HepG2 (cell line): ENCODE measurements around the gene MPG. TPM values are rescaled to one million over a fixed set of nuclear protein-coding genes. Genes with fewer than 3 reads are reported as not detected.
A peak's percentile ranks its signal among the peaks of the same experiment; 100 is the strongest.

Source experiments
- ARHGAP35 ChIP-seq: sonication (generic); formaldehyde crosslinking; IDR thresholded peaks from 2 replicates; pipeline ENCODE4 v1.9.0; 2022; ENCODE audit warnings: mild to moderate bottlenecking, inconsistent platforms, moderate library complexity, missing genetic modification reagents, borderline replicate concordance
- ARID5B ChIP-seq: IDR thresholded peaks from 2 replicates; pipeline ENCODE4 v1.4.0; 2020; ENCODE audit warnings: mild to moderate bottlenecking, missing genetic modification reagents
- ATF3 ChIP-seq: sonication (generic); formaldehyde crosslinking; IDR thresholded peaks from 2 replicates; pipeline ENCODE4 v1.4.0; 2020; ENCODE audit warnings: missing genetic modification reagents
- BHLHE40 ChIP-seq: IDR thresholded peaks from 2 replicates; pipeline ENCODE4 v1.6.1; 2011; ENCODE audit warnings: low read length, improper control_type of control experiment
- BORCS8-MEF2B ChIP-seq: sonication (generic); formaldehyde crosslinking; IDR thresholded peaks from 2 replicates; pipeline ENCODE4 v1.8.0; 2022; ENCODE audit warnings: mild to moderate bottlenecking, missing genetic modification reagents
- CSRNP2 ChIP-seq: sonication (generic); formaldehyde crosslinking; conservative IDR thresholded peaks from 2 replicates; pipeline ENCODE4 v1.8.0; 2022; ENCODE audit warnings: low read depth, missing genetic modification reagents
- DNMT1 ChIP-seq: sonication (generic); formaldehyde crosslinking; IDR thresholded peaks from 2 replicates; pipeline ENCODE4 v1.5.1; 2020; ENCODE audit warnings: mild to moderate bottlenecking, missing genetic modification reagents
- HOXA7 ChIP-seq: sonication (generic); formaldehyde crosslinking; IDR thresholded peaks from 2 replicates; pipeline ENCODE4 v1.8.1; 2022; ENCODE audit warnings: mild to moderate bottlenecking, missing genetic modification reagents, moderate library complexity
- MATR3 ChIP-seq: sonication (generic); formaldehyde crosslinking; IDR thresholded peaks from 2 replicates; pipeline ENCODE4 v1.4.0; 2020; ENCODE audit warnings: missing genetic modification reagents
- MAX ChIP-seq: IDR thresholded peaks from 2 replicates; pipeline ENCODE4 v1.6.1; 2012; ENCODE audit warnings: inconsistent platforms
- MEF2D ChIP-seq: sonication (generic); formaldehyde crosslinking; IDR thresholded peaks from 2 replicates; pipeline ENCODE4 v1.5.1; 2020; ENCODE audit warnings: mild to moderate bottlenecking, missing genetic modification reagents
- MXD4 ChIP-seq: IDR thresholded peaks from 2 replicates; pipeline ENCODE4 v1.6.1; 2016; ENCODE audit warnings: mild to moderate bottlenecking, missing biosample characterization, missing genetic modification reagents
- NPAS2 ChIP-seq: sonication (generic); formaldehyde crosslinking; IDR thresholded peaks from 2 replicates; pipeline ENCODE4 v1.8.0; 2022; ENCODE audit warnings: mild to moderate bottlenecking, missing genetic modification reagents, borderline replicate concordance
- SRY ChIP-seq: sonication (generic); formaldehyde crosslinking; IDR thresholded peaks from 2 replicates; pipeline ENCODE4 v1.8.0; 2022; ENCODE audit warnings: mild to moderate bottlenecking, missing genetic modification reagents
- THYN1 ChIP-seq: sonication (generic); formaldehyde crosslinking; IDR thresholded peaks from 2 replicates; pipeline ENCODE4 v1.8.1; 2023; ENCODE audit warnings: low read depth, mild to moderate bottlenecking, moderate library complexity, missing genetic modification reagents, borderline replicate concordance
- ZBTB43 ChIP-seq: sonication (generic); formaldehyde crosslinking; conservative IDR thresholded peaks from 2 replicates; pipeline ENCODE4 v1.4.0; 2020; ENCODE audit warnings: missing genetic modification reagents
- ZBTB46 ChIP-seq: sonication (generic); formaldehyde crosslinking; IDR thresholded peaks from 2 replicates; pipeline ENCODE4 v1.4.0; 2020; ENCODE audit warnings: mild to moderate bottlenecking, missing genetic modification reagents, borderline replicate concordance
- ZNF30 ChIP-seq: sonication (generic); formaldehyde crosslinking; IDR thresholded peaks from 2 replicates; pipeline ENCODE4 v1.5.0; 2020; ENCODE audit warnings: mild to moderate bottlenecking, missing genetic modification reagents
- ZNF333 ChIP-seq: sonication (generic); formaldehyde crosslinking; IDR thresholded peaks from 2 replicates; pipeline ENCODE4 v1.4.0; 2020; ENCODE audit warnings: mild to moderate bottlenecking, missing genetic modification reagents, borderline replicate concordance
- ZNF672 ChIP-seq: sonication (generic); formaldehyde crosslinking; IDR thresholded peaks from 2 replicates; pipeline ENCODE4 v1.8.1; 2022; ENCODE audit warnings: missing genetic modification reagents
- ZNF709 ChIP-seq: sonication (generic); formaldehyde crosslinking; IDR thresholded peaks from 2 replicates; pipeline ENCODE4 v1.5.0; 2020; ENCODE audit warnings: mild to moderate bottlenecking, missing genetic modification reagents
- polyA plus RNA-seq, 8 experiments: library from polyadenylated mRNA; depleted of rRNA in 3 of 8; stranded (reverse) in 7 of 8; unstranded in 1 of 8; fragments of >200 nt; fragmentation: Illumina TruSeq in 4 of 8; extraction: Trizol in 4 of 8; gene quantifications; 2 replicates each; pipeline versions ENCODE4 v1.2.1 to v1.2.3, GENCODE V29; 2011 to 2016; ENCODE audit warnings: low read depth in 4 of 8, missing spikeins in 1 of 8, mixed read lengths in 1 of 8; ENCODE audit not compliant: insufficient read depth in 1 of 8
- total RNA-seq, 5 experiments: library from RNA; depleted of rRNA; stranded (reverse); fragments of >200 nt; fragmentation: Illumina TruSeq; extraction: Trizol; gene quantifications; 2 replicates each; pipeline ENCODE4 v1.2.3, GENCODE V29; 2016; ENCODE audit warnings: low read depth in 1 of 5

MPG gene
- total and polyA plus RNA-seq, 2 of the 13 experiments (the other 11 are each of a cell fraction or from before 2014, with no cell fraction given) = 59.1 to 62.5 TPM

GRCh38 chr16:45454-45853 lies 32.6 kb upstream of the MPG start (continued):
- TF ChIP-seq ARID5B (CRISPR knock-in tag) (peak; percentile 75; the same call in 1 of the 2 replicates), ARHGAP35 (CRISPR knock-in tag) (no peak), DNMT1 (no peak), ZNF672 (CRISPR knock-in tag) (no peak), ZNF30 (no peak), CSRNP2 (CRISPR knock-in tag) (no peak), MAX (peak; percentile 67; the same call in 1 of the 2 replicates), ZNF709 (CRISPR knock-in tag) (no peak), BHLHE40 (no peak), ATF3 (CRISPR knock-in tag) (no peak), THYN1 (CRISPR knock-in tag) (no peak), ZNF333 (no peak), ZBTB46 (CRISPR knock-in tag) (no peak), SRY (CRISPR knock-in tag) (no peak), MATR3 (CRISPR knock-in tag) (no peak), BORCS8-MEF2B (CRISPR knock-in tag) (no peak), HOXA7 (no peak), MEF2D (0 out of 2 replicates have a peak, but pooled peaks have one; percentile 27), MXD4 (CRISPR knock-in tag) (no peak), NPAS2 (CRISPR knock-in tag) (no peak), ZBTB43 (CRISPR knock-in tag) (no peak)
